Epithelial cell of esophagus (primary cell): ENCODE data around the gene ACOT7.

Source experiments
- DNase-seq: peaks from one replicate; pipeline ENCODE4 v3.0.0; 2010; ENCODE audit warnings: low read depth
- H3K4me3 ChIP-seq: 2 replicates; pipeline ENCODE4 v1.5.1; 2011; ENCODE audit warnings: mild to moderate bottlenecking, low read length, control low read depth
- TF ChIP-seq, protein P1 (sequence below): IDR thresholded peaks from 2 replicates; pipeline ENCODE4 v1.5.1; 2011; ENCODE audit warnings: low read depth, mild to moderate bottlenecking, low read length, control low read depth, inconsistent platforms; ENCODE audit not compliant: insufficient read depth; ENCODE audit errors: missing control alignments

The ACOT7 gene

DNA sequence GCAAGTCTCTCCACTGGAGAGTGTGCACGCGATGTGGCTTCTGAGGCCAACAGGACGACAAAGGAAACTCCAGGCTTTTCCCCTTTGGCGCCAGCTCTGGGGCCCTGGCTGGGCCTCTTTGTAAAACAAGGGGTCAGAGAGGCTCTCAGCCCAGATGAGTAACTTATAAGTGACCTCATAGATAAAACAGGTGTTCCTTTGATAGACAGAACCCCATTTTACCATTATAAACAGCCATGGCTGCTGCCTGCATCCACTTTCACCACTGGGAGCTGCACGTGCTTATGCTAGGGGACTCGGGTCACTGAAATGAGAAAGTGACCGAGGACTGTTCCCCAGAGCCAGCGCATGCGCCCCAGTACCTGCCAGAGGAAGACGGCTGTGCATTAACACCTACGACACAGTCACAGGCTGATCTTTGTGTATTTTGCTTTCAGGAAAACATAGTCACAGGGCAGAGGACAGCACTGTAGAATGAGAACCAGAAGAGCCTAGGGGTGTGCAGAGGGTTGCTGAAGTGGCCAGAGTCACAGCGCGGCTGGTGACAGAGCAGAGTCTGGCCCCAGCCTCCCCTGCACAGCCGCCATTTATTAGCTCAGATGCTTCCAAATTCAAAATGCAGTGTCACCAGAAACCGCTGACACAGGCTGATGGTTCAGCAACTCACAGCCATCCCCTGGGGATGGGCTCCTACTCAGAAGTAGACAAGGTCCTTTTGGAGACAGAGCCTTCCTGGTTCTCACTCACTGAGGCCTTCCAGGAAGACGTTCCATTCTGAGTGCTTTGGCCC, 175.0 kb downstream of the ACOT7 start:
- TF ChIP-seq, protein P1, sequence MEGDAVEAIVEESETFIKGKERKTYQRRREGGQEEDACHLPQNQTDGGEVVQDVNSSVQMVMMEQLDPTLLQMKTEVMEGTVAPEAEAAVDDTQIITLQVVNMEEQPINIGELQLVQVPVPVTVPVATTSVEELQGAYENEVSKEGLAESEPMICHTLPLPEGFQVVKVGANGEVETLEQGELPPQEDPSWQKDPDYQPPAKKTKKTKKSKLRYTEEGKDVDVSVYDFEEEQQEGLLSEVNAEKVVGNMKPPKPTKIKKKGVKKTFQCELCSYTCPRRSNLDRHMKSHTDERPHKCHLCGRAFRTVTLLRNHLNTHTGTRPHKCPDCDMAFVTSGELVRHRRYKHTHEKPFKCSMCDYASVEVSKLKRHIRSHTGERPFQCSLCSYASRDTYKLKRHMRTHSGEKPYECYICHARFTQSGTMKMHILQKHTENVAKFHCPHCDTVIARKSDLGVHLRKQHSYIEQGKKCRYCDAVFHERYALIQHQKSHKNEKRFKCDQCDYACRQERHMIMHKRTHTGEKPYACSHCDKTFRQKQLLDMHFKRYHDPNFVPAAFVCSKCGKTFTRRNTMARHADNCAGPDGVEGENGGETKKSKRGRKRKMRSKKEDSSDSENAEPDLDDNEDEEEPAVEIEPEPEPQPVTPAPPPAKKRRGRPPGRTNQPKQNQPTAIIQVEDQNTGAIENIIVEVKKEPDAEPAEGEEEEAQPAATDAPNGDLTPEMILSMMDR, result no peak
- no peak overlapping the region for H3K4me3 ChIP-seq
- no peak for DNase-seq
